Fibroblast of villous mesenchyme (primary cell): ENCODE data around the gene ATP8B1. TPM values are rescaled to one million over a fixed set of nuclear protein-coding genes. Genes with fewer than 3 reads are reported as not detected.
A peak's percentile ranks its signal among the peaks of the same experiment; 100 is the strongest.

Experiments
- DNase-seq: peaks from one replicate; pipeline ENCODE4 v3.0.0-alpha.2; 2010; ENCODE audit warnings: low read depth
- H3K4me3 ChIP-seq: 2 replicates; pipeline ENCODE4 v1.5.1; 2011; ENCODE audit warnings: low read depth, mild to moderate bottlenecking, low read length
- total RNA-seq: library from RNA; depleted of rRNA; stranded (reverse); fragments of >200 nt; gene quantifications from 2 replicates; pipeline ENCODE4 v1.2.3, GENCODE V29; 2012
- TF ChIP-seq, protein P1 (sequence below): IDR thresholded peaks from 2 replicates; pipeline ENCODE4 v1.5.1; 2012; ENCODE audit warnings: low read depth, mild to moderate bottlenecking, low read length; ENCODE audit not compliant: insufficient read depth

The ATP8B1 gene
- total RNA-seq, 1 donor = 26.3 TPM

DNA sequence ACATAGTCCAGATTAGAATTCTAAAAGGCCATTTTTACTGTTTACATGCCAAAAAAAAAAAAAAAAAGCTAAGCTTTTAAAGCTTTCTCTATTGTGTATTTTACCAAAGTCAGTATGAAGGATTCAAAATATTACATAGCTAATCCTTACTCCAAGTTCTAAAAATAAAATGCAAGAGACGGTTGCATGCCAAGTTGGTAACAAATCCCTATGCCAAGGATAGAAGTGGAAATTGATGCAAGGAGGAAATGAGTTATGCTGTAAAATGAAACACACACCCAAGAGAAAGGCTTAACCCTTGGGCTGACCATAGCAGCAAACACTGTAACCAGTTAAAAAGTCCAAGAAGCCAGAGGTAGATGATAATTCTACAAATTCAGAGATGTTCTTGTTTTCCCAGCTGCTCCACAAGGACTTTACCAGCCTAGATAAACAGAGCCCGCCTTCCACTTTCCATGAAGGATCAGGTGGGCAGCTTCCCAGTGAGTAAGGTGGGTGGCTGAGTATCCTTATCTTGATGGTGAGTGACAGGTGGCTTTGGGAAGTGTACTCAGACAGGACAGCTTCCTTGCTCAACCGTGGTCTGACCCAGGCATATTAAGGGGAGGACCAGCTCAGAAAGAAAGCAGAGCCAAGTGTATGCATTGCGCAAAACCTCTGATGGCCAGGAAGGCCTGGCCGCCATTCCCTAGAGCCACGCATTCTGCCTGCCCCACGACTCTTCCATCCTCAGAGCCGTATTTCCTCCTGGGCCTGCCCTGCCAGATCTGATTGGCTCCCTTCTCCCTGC is 34.4 kb downstream of the ATP8B1 start:
- H3K4me3 ChIP-seq = no peak overlapping the region
- no peak for DNase-seq
- TF ChIP-seq, protein P1, sequence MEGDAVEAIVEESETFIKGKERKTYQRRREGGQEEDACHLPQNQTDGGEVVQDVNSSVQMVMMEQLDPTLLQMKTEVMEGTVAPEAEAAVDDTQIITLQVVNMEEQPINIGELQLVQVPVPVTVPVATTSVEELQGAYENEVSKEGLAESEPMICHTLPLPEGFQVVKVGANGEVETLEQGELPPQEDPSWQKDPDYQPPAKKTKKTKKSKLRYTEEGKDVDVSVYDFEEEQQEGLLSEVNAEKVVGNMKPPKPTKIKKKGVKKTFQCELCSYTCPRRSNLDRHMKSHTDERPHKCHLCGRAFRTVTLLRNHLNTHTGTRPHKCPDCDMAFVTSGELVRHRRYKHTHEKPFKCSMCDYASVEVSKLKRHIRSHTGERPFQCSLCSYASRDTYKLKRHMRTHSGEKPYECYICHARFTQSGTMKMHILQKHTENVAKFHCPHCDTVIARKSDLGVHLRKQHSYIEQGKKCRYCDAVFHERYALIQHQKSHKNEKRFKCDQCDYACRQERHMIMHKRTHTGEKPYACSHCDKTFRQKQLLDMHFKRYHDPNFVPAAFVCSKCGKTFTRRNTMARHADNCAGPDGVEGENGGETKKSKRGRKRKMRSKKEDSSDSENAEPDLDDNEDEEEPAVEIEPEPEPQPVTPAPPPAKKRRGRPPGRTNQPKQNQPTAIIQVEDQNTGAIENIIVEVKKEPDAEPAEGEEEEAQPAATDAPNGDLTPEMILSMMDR = no peak

DNA sequence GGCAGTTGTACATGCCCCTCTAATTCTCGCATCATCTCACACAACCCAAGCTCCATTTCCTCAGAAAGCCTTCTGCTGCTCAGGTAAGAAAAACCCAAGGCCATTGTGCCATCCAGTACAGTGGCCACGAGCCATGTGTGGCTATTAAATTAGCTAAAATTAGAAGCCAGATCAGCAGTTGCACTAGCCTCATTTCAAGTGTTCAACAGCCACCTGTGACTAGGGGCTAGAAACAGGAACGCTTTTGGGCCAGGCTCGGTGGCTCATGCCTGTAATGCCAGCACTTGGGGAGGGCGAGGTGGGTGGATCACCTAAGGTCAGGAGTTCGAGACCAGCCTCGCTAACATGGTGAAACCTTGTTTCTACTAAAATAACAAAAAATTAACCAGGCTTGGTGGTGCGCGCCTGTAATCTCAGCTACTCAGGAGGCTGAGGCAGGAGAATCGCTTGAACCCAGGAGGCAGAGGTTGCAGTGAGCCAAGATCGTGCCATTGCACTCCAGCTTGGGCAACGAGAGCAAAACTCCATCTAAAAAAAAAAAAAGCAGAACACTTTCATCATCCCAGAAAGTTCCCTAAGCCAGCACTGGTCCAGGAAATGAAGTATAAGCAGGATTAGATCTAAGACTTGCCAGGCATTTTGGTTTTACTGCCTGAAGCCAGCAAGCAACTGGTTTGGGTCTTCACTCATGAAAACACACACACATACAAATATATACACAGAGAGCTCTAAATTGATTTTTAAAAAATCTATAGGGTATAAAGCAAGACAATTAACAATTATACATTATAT is 35.7 kb downstream of the ATP8B1 start:
- DNase-seq = peak; percentile 72
- TF ChIP-seq, protein P1 = no peak
- no peak overlapping the region for H3K4me3 ChIP-seq

DNA sequence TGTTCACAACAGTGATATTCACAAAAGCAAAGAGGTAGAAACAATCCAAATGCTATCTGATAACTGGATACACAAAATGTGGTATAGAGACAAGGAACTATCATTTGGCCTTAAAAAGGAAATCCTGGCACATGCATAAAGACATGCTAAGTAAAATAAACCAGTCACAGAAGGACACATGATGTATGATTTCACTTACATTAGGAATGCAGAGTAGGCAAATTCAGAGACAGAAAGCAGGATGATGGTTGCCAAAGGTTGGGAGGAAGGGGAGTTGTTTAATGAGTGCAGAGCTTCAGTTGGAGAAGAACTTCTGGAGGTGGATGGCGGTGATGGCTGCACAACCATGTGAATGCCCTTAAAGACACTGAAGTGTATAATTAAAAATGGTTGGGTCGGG is 38.1 kb downstream of the ATP8B1 start:
- DNase-seq = no peak
- TF ChIP-seq, protein P1 = no peak
- H3K4me3 ChIP-seq = no peak overlapping the region

DNA sequence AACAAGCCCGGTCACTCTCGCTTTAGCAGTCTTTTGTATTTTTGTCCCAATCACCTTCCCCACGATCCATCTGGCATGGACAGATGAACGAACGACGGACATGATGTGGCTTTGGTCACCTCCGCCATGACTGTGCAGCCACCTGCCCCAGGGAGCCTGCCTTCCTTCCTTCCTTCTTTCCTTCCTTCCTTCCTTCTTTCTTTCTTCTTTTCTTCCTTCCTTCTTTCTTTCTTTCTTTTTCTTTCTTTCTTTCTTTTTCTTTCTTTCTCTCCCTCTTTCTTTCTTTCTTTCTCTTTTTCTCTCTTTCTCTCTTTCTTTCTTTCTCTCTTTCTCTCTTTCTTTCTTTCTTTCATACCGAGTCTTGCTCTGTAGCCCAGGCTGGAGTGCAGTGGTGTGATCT is 39.0 kb downstream of the ATP8B1 start:
- TF ChIP-seq, protein P1 = no peak
- no peak overlapping the region for H3K4me3 ChIP-seq
- no peak for DNase-seq

DNA sequence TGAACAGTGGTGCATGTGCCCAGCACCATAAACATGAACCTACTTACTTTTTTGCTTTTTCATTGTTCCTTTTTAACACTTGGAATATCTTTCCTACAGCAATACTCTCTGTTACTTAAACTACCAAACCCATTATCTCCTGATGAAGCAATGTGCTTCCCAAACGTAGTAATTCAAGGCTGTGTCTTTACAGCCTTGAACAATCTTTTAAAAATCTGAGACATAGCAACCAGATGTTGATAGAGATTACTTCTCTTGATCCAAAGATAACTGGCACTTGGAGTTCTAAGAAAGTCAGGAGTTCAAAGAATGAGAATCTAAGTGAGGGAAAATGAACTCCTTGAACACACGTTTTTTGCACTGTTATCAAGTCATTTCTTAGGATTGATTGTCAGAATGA is 40.4 kb downstream of the ATP8B1 start:
- no peak for DNase-seq
- no peak overlapping the region for H3K4me3 ChIP-seq
- TF ChIP-seq, protein P1 = no peak

DNA sequence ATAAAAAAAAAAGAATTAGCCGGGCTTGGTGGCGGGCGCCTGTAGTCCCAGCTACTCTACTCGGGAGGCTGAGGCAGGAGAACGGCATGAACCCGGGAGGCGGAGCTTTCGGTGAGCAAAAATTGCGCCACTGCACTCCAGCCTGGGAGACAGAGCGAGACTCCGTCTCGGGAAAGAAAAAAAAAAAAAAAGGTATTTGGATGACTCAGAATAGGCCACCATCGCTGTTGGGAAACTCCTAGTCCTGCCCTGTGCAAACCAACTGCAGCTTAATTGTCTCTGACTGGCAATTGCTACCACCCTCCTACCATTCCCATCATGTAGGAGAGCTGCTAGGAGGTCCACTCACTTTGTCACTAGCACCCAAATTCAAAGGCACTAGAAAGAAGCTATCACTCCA is 43.5 kb downstream of the ATP8B1 start:
- TF ChIP-seq, protein P1 = no peak
- DNase-seq = peak; percentile 47
- no peak overlapping the region for H3K4me3 ChIP-seq
